ENCODE results near the gene EXOC5.

The EXOC5 gene

DNA sequence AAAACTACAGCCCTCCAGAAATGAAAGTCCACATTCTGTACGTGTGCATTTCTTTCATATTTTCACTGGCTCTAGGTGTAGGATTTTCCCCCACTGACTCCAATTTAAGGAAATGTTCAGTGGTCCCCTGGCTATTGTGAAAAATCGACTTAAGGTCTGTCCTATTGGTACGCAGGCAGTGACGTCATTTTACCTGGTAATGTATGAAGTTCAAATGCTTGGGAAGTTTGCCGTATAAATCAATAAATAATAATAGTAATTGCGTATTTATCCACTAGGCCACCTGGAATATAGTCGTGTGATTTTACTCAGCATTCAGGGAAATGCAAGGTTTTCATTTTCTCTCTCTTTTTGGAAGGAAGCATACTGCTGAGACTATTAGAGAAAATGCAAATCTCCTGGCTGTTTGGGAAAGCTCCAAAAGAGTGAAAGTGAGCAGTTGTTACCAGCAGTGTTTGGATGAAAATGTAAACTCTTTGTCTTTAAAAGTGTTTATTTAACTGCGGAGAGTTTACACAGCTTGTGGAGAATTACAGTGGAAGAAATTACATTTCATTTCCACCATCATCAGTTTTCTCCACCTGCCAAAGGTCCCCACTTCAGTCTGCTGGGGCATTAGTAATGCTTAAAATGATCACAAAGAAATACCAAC, 107.0 kb downstream of the EXOC5 start:
- no peak for DNase-seq (ENCODE audit: low read depth, low spot score)

- no peak for DNase-seq (ENCODE audit: low read depth, low spot score)
Measured at GRCh38 chr14:57160333-57160732, 108.4 kb downstream of the EXOC5 start.

DNA sequence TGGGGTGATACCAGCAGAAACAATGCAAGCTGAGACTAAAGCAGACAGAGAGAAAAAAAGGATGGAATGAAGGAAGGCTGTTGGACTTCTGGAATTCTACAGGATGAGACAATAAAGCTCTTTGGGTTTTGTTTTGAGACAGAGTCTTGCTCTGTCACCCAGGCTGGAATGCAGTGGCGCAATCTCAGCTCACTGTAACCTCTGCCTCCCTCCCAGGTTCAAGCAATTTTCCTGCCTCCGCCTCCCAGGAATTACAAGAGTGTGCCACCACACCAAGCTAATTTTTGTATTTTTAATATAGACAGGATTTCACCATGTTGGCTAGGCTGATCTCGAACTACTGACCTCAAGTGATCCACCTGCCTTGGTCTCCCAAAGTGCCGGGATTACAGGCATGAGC, 115.4 kb downstream of the EXOC5 start:
- DNase-seq (ENCODE audit: low read depth, low spot score) = no peak

Data from brain pericyte (primary cell).